ENCODE data around the gene BMPER.

GRCh38 chr7:34158368-34159153, 253.2 kb downstream of the BMPER start:
- TF ChIP-seq CTCF (IDR thresholded peaks at IDR 0.05), result no peak
- TF ChIP-seq POLR2A (IDR thresholded peaks at IDR 0.05), result no peak

Measured in lower leg skin (tissue), 3 donors.